ENCODE data around the gene FGF11. TPM values are rescaled to one million over a fixed set of nuclear protein-coding genes. Genes with fewer than 3 reads are reported as not detected.

The FGF11 gene
- total and polyA plus RNA-seq, 2 of the 13 experiments (the other 11 are each of a cell fraction or from before 2014, with no cell fraction given), result 0.20 to 7.6 TPM

DNA sequence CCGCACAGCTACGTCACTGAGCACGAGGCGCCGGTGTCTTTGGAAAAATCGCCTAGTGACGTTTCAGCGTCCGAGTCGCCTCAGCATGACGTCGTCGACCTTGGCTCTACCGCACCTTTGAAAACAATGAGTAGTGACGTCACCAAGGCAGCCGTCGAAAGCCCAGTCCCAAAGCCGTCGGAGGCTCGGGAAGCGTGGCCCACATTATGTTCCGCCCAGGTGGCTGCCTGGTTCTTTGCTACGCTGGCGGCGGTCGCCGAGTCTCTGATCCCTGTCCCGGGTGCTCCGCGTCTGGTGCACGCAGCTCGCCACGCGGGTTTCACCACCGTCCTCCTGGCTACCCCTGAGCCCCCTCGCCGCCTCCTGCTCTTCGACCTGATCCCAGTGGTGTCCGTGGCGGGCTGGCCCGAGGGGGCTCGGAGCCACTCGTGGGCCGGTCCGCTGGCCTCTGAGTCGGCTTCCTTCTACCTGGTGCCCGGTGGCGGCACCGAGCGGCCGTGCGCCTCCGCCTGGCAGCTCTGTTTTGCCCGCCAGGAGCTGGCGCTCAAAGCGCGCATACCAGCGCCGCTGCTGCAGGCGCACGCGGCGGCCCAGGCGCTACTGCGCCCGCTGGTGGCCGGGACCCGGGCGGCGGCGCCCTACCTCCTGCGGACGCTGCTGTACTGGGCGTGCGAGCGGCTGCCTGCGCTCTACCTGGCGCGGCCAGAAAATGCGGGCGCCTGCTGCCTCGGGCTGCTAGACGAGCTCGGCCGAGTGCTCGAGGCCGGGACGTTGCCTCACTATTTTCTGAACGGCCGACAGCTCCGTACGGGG, 2.5 kb upstream of the FGF11 start (continued):
- TF ChIP-seq, protein P1, sequence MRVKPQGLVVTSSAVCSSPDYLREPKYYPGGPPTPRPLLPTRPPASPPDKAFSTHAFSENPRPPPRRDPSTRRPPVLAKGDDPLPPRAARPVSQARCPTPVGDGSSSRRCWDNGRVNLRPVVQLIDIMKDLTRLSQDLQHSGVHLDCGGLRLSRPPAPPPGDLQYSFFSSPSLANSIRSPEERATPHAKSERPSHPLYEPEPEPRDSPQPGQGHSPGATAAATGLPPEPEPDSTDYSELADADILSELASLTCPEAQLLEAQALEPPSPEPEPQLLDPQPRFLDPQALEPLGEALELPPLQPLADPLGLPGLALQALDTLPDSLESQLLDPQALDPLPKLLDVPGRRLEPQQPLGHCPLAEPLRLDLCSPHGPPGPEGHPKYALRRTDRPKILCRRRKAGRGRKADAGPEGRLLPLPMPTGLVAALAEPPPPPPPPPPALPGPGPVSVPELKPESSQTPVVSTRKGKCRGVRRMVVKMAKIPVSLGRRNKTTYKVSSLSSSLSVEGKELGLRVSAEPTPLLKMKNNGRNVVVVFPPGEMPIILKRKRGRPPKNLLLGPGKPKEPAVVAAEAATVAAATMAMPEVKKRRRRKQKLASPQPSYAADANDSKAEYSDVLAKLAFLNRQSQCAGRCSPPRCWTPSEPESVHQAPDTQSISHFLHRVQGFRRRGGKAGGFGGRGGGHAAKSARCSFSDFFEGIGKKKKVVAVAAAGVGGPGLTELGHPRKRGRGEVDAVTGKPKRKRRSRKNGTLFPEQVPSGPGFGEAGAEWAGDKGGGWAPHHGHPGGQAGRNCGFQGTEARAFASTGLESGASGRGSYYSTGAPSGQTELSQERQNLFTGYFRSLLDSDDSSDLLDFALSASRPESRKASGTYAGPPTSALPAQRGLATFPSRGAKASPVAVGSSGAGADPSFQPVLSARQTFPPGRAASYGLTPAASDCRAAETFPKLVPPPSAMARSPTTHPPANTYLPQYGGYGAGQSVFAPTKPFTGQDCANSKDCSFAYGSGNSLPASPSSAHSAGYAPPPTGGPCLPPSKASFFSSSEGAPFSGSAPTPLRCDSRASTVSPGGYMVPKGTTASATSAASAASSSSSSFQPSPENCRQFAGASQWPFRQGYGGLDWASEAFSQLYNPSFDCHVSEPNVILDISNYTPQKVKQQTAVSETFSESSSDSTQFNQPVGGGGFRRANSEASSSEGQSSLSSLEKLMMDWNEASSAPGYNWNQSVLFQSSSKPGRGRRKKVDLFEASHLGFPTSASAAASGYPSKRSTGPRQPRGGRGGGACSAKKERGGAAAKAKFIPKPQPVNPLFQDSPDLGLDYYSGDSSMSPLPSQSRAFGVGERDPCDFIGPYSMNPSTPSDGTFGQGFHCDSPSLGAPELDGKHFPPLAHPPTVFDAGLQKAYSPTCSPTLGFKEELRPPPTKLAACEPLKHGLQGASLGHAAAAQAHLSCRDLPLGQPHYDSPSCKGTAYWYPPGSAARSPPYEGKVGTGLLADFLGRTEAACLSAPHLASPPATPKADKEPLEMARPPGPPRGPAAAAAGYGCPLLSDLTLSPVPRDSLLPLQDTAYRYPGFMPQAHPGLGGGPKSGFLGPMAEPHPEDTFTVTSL (CRISPR knock-in tag; IDR thresholded peaks at IDR 0.05; ENCODE audit: borderline replicate concordance), result no peak
- TF ChIP-seq ZNF20 (CRISPR knock-in tag; IDR thresholded peaks at IDR 0.05) (no peak), PHF21A (CRISPR knock-in tag; IDR thresholded peaks at IDR 0.05) (no peak), SNAI1 (CRISPR knock-in tag; IDR thresholded peaks at IDR 0.05; ENCODE audit: borderline replicate concordance) (no peak), ZSCAN12 (CRISPR knock-in tag; IDR thresholded peaks at IDR 0.05) (0 out of 2 replicates have a peak, but pooled peaks have one; percentile 54), PHF8 (CRISPR knock-in tag; IDR thresholded peaks at IDR 0.05) (no peak), NFE2 (CRISPR knock-in tag; IDR thresholded peaks at IDR 0.05) (no peak), ZNF790 (CRISPR knock-in tag; IDR thresholded peaks at IDR 0.05; ENCODE audit: borderline replicate concordance) (no peak), ETV5 (CRISPR knock-in tag; IDR thresholded peaks at IDR 0.05; ENCODE audit: borderline replicate concordance) (no peak), SMC3 (IDR thresholded peaks at IDR 0.05; ENCODE audit: low read length) (no peak), ZNF776 (CRISPR knock-in tag; IDR thresholded peaks at IDR 0.05) (peak; percentile 63; the same call in 1 of the 2 replicates)
- TF ChIP-seq, protein P2, sequence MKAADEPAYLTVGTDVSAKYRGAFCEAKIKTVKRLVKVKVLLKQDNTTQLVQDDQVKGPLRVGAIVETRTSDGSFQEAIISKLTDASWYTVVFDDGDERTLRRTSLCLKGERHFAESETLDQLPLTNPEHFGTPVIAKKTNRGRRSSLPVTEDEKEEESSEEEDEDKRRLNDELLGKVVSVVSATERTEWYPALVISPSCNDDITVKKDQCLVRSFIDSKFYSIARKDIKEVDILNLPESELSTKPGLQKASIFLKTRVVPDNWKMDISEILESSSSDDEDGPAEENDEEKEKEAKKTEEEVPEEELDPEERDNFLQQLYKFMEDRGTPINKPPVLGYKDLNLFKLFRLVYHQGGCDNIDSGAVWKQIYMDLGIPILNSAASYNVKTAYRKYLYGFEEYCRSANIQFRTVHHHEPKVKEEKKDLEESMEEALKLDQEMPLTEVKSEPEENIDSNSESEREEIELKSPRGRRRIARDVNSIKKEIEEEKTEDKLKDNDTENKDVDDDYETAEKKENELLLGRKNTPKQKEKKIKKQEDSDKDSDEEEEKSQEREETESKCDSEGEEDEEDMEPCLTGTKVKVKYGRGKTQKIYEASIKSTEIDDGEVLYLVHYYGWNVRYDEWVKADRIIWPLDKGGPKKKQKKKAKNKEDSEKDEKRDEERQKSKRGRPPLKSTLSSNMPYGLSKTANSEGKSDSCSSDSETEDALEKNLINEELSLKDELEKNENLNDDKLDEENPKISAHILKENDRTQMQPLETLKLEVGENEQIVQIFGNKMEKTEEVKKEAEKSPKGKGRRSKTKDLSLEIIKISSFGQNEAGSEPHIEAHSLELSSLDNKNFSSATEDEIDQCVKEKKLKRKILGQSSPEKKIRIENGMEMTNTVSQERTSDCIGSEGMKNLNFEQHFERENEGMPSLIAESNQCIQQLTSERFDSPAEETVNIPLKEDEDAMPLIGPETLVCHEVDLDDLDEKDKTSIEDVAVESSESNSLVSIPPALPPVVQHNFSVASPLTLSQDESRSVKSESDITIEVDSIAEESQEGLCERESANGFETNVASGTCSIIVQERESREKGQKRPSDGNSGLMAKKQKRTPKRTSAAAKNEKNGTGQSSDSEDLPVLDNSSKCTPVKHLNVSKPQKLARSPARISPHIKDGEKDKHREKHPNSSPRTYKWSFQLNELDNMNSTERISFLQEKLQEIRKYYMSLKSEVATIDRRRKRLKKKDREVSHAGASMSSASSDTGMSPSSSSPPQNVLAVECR (CRISPR knock-in tag; IDR thresholded peaks at IDR 0.05; ENCODE audit: borderline replicate concordance), result peak; percentile 37; the same call in 1 of the 2 replicates
- TF ChIP-seq, protein P3, sequence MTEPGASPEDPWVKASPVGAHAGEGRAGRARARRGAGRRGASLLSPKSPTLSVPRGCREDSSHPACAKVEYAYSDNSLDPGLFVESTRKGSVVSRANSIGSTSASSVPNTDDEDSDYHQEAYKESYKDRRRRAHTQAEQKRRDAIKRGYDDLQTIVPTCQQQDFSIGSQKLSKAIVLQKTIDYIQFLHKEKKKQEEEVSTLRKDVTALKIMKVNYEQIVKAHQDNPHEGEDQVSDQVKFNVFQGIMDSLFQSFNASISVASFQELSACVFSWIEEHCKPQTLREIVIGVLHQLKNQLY (CRISPR knock-in tag; IDR thresholded peaks at IDR 0.05), result 0 out of 2 replicates have a peak, but pooled peaks have one; percentile 12
- TF ChIP-seq, protein P4, sequence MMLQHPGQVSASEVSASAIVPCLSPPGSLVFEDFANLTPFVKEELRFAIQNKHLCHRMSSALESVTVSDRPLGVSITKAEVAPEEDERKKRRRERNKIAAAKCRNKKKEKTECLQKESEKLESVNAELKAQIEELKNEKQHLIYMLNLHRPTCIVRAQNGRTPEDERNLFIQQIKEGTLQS (CRISPR knock-in tag; IDR thresholded peaks at IDR 0.05), result no peak

Measured in HepG2 (cell line).